Activated gamma-delta T cell treated with Interleukin-2 at 50 U/mL for 16 hours (primary cell): Measurements from ENCODE around the gene PSORS1C2.
A peak's percentile ranks its signal among the peaks of the same experiment; 100 is the strongest.

Source experiments
- DNase-seq: peaks from one replicate; pipeline ENCODE4 v3.0.0-alpha.2; 2020

Gene PSORS1C2

DNA sequence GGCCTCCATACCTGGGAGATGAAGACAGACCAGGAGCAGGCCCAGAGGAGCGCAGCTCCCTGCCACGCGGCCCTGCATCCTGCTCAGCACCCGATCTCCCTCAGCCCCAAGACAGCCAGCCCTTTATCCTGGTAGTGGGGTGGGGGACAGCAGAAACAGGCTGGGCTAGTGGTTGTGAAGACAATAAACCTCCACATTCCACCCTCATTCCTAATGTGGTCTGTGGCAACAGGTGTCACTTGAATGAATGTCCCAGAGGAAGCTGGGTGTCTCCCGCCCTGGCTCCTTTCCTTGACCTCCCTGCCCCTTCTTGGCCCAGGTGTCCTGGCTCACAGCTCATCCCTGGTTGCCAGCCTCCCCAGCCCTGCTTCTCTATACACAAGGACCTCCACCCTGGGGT is 26.4 kb downstream of the PSORS1C2 start, which contains the start of gene C6orf15:
Gene C6orf15, minus strand, starts transcription at position 98 of the 400 bp plus-strand sequence. Its CDS starts 20 bp downstream, at position 78.
- DNase-seq: no peak

DNA sequence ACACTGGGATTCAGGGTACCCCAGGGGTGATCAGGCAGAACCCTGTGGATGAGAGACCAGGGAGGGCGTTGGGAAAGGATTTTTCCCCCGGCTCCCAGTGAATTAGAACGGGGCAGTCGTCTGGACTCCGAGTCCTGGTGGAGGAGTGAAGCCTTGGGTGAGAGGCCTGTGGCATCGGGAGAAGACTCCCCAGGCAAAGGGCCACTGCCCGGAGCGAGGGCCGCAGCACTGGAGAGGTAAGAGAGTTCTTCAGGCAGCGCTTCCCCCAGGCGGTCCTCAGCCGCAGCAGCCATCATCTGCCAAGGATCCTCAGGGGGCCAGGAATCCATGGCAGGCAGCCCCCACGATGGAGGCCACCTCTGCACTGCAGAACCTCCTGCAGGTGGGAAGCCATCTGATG is 27.2 kb downstream of the PSORS1C2 start:
- no peak for DNase-seq

DNA sequence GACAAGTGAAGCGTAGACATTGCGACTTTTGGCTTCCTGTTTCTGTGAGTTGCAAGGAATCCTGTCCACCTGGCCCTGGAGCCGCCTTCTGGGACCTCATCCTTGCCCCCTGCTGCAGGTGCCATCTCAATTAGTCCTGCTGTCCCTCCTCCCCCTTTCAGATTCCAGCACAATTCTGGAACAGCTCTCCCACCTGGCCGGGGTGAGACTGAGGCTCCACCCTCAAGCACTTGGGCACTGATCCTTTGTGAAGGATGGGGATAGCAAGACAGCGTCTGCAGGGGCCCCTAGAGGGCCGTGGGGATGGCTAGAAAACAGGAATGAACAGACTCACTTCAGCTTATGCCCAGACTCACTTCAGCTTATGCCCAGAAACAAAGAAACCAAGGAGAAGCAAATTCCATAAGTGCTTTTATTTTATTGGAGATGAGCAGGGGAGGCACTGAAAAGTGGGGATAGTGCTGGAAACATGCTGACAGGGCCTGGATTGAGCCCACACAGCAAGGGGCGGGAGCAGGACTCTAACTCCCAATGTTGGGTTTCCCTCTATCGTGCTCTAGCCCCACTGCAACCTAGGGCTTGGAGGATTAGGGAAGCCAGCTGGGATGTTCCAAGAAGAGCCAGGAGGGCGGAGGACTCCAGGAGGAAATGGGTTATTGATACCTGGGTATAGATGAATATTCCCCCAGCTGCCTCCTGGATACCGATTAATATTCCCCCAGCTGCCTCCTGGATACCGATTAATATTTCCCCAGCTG is 27.9 kb downstream of the PSORS1C2 start:
- no peak for DNase-seq

DNA sequence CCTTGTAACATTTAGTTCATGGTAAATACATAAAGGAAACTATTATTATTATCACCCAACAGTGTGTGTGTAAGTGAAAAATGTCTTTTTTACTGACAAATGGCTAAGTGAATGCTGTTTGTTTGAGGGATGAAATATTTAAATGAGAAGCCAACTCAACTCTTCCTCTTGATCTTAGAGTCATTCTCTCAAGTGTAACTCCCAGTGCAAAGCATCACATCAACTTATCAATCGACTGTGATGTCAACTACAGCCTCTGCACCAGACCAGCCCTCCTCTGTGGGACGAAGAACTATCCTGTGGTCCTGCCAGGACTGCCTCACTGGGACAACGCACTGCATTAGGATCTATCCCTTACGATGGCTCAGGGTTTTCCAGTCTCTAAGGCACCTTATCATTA is 31.8 kb downstream of the PSORS1C2 start:
- no peak for DNase-seq

DNA sequence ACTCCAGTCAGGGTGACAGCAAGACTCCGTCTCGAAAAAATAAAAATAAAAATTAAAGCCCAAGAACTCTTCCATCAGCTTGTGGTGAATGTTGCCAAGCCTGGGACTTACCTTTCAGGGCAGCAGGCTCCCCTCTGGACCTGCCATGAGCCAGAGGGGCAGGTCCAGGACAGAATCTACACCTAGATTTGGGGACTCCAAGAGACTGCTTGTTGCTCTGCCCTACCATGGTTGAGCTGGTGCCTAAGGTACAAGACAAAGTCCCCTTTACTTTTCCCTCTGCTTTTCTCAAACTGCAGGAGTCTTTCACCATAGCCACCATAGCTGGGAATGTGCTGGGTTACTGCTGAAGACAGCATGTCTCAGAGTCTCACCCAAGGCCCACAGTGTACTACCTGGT is 35.7 kb downstream of the PSORS1C2 start:
- no peak for DNase-seq

DNA sequence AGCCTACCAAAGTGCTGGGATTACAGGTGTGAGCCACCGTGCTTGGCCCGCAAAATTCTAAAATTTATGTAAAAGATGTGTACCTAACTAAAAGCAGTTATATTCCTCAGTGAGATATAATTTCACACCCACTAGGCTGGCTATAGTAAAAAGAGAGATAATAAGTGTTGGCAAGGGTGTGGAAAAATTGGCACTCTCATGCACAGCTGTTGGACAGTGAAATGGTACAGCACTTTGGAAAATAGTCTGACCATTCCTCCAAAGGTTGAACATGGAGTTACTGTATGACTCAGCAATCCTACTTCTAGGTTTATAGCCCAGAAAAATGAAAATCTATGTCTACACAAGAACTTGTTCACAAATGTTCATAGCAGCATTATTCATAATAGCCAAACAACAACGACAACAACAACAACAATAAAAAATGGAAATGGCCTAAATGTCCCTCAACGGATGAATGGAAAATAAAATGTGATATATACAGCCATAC is 40.4 kb downstream of the PSORS1C2 start:
- no peak for DNase-seq

DNA sequence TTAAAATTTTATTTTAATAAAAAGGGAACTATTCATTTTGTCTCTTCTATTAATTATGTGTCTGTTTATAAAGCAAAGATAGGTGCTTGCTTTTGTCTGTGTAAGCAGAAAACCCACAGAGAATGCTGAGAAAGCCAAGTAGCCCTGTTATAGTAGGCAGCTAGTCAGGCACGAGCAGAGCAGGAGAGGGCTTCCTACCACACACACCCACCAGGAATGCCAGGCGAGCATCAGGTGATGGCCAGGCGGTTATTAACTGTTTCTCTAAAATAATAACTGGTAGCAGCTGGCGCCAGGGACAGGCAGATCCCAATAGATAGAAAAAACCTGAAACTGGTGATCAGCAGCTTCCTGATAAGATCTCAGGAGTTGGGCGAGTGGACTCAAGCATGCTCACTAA is 42.2 kb downstream of the PSORS1C2 start:
- no peak for DNase-seq

DNA sequence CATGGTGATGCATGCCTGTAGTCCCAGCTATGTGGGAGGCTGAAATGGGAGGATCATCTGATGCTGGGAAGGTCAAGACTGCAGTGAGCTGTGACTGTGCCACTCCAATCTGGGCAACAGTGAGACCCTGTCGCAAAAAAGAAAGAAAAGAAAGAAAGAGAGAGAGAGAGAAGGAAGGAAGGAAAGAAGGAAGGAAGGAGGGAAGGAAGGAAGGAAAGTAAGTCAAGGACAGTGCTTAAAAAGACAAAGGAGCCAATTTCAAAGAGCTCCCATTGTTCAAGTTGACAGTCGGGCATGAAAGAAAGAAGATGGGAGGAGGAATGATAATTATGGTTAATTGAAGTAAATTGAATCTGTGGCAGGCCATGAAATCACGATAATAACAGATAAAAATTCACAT is 42.7 kb downstream of the PSORS1C2 start:
- no peak for DNase-seq

DNA sequence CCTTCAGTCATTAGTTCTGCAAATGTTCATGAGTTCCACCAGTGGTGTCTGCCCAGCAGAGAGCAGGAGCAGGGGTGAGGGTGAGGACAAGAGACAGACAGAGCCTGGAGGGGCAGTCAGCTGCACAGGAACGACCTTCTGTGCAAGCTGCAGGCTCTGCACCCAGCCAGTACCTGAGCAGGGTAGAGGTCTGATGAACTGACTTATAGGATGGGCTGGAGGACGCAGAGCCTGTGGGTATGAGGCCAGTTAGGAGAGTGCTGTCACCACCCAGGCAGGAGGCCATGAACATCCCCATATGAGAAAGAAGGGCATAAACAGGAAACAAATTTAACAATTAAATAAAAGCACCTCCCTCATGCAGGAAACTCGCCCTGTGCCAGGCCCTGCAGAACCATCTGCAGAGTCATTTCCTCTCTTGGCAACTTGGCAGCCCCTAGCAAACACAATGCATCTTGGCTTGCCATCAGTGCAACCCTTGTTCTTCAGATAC is 44.4 kb downstream of the PSORS1C2 start:
- peak; percentile 64 for DNase-seq

DNA sequence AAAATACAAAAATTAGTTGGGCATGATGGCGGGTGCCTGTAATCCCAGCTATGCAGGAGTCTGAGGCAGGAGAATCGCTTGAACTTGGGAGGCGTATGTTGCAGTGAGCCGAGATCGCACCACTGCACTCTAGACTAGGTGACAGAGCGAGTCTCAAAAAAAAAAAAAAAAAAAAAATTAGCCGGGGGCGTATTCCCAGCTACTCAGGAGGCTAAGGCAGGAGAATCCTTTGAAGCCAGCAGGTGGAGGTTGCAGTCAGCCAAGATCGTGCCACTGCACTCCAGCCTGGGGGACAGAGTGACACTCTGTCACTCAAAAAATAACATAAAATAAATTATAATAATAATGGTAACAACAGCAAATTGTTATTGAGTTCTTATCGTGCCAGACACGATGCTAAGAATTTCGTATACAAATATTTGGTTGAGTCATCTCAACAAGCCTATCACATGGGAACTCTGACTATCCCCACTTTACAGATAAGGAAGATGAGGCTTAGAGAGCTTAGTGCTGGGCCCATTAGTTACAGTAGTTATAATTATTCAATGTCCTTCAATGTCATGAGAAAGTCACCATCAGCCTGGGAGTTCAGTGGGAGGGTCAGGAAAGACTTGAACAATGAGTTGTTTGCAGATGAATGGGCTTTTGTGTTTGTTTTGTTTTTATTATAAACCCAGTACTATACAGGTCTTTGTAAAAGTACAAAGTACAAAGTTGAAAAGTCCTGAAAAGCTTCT is 45.9 kb downstream of the PSORS1C2 start:
- no peak for DNase-seq

DNA sequence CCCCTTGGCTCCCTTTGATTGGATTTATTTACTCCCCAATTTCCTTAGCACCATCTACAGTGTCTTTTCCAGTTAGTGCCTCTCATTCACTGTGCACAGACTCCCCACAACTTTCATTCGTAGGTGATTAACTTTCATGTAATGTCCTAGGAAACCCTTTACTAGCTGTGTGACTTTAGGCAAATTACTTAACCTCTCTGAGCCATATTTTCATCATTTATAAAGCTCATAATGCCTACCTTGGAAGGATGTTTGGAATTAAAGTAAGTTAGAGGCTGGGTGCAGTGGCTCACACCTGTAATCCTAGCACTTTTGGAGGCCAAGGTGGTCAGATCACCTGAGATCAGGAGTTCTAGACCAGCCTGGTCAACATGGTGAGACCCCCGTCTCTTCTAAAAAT is 46.6 kb downstream of the PSORS1C2 start:
- no peak for DNase-seq

DNA sequence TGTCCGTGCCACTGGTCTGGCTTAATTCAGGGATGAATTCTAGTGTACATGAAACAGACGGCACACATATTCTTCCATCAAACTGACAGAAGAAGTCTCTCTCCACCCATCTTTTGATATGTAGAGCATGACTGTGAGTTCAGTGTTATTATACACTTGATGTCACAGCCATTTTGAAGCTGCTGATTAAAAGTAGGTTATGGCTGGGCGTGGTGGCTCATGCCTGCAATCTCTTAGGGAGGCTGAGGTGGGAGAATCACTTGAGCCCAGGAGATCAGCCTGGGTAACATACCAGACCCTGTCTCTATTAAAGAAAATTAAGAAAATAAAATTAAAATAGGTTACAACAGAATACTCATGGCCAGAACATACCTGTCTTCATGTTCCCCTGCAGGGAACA is 47.2 kb downstream of the PSORS1C2 start:
- no peak for DNase-seq

DNA sequence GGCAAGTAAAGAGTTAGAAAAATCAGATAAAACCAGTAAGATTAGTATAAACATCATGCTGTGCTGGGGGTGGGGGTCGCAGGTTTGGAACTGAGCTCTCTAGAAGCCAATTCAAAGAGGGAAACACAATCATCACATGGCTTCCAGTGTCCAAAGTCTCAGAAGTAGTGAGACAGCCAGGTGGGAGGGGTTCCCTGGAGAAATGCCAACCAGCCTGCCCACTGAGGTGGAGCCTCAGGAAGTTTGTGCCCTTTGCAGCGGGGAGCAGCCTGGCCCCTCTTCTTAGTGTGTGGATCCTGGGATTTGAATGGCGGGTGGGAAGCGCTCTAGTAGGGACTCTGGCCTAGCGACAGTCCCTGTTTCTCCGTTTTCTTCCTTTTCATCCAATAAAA is 47.9 kb downstream of the PSORS1C2 start:
- DNase-seq: no peak

DNA sequence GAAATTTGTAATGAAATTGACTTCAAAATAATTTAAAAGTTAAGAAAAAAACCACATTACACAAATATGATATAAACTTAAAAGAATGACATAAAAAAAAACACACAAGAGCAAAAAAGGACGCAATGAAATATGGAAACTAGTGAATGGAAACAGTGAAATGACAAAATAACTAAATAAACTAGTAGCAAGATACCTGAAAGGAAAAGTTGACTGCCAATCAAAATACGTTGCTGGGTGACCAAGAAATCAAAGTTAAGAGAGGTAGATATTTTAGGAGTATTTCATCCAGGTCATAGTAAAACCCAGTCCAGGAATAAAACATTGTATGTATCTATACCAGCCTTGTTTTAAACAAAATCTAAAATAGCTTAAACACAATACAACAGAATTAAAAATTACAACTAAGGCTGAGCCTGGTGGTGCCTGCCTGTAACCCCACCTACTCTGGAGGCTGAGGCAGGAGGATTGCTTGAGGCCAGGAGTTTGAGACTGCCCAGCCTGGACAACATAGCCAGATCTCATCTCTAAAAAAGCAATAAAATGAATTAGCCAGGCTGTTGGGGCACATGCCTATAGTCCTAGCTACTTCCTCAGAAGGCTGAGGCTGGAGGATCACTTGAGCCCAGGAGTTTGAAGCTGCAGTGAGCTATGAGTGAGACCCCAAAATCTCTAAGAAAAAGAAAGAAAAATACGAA is 48.4 kb downstream of the PSORS1C2 start:
- no peak for DNase-seq
